ENCODE data around the gene GNB1L. TPM values are rescaled to one million over a fixed set of nuclear protein-coding genes. Genes with fewer than 3 reads are reported as not detected.

GNB1L gene
- total RNA-seq, 2 experiments from 2014 or later = 8.8 to 9.8 TPM

- CTCF ChIA-PET = interaction anchor here (0.9 to 1.6 kb wide), 5 partner anchors 8 to 167 kb away, joined by 3 to 8 read pairs (median 4); no protein-coding TSS in a partner anchor
- peaks cover 50% of the 10 kb centered on the region for H3K4me1 Mint-ChIP-seq (ENCODE audit: low read depth)
- H3K36me3 Mint-ChIP-seq (ENCODE audit: low read depth) = peaks cover 3% of the 10 kb centered on the region
- no peak overlapping the region for H3K27ac Mint-ChIP-seq
- no peak overlapping the region for H3K4me3 Mint-ChIP-seq
- intact Hi-C loops (cut with micrococcal nuclease) = no loop called here
- H3K9me3 Mint-ChIP-seq = no peaks in the 10 kb centered on the region
- H3K27me3 Mint-ChIP-seq (ENCODE audit: low read depth) = no peaks in the 10 kb centered on the region
- DNase-seq = peak; percentile 55
Measured at GRCh38 chr22:19896665-19897355, 42.1 kb upstream of the GNB1L start.

GRCh38 chr22:19895160-19895849 is 40.6 kb upstream of the GNB1L start:
- Mint-ChIP-seq H3K27ac (no peak overlapping the region), H3K27me3 (ENCODE audit: low read depth) (no peaks in the 10 kb centered on the region), H3K36me3 (ENCODE audit: low read depth) (peaks cover 3% of the 10 kb centered on the region), H3K9me3 (no peaks in the 10 kb centered on the region), H3K4me3 (no peak overlapping the region), H3K4me1 (ENCODE audit: low read depth) (peaks cover 65% of the 10 kb centered on the region)
- CTCF ChIA-PET = interaction anchor here (1.3 kb wide), 1 partner anchor 165 kb away, joined by 3 read pairs; no protein-coding TSS in a partner anchor
- DNase-seq = no peak
- intact Hi-C loops (cut with micrococcal nuclease) = no loop called here

GRCh38 chr22:19893363-19893762 is 38.7 kb upstream of the GNB1L start:
- no peak for DNase-seq
- intact Hi-C loops (cut with micrococcal nuclease) = loop anchor here (2.0 to 5.0 kb wide), 3 partner anchors 17 to 286 kb away; no protein-coding TSS in a partner anchor
- Mint-ChIP-seq H3K9me3 (no peaks in the 10 kb centered on the region), H3K4me3 (no peak overlapping the region), H3K27ac (peak overlapping the region; percentile 1), H3K4me1 (ENCODE audit: low read depth) (peaks cover 72% of the 10 kb centered on the region), H3K27me3 (ENCODE audit: low read depth) (no peaks in the 10 kb centered on the region), H3K36me3 (ENCODE audit: low read depth) (peaks cover 2% of the 10 kb centered on the region)
- CTCF ChIA-PET = interaction anchor here (1.7 kb wide), 1 partner anchor 18 kb away, joined by 5 read pairs; no protein-coding TSS in a partner anchor

- Mint-ChIP-seq H3K4me1 (ENCODE audit: low read depth) (peaks cover 75% of the 10 kb centered on the region), H3K4me3 (no peak overlapping the region), H3K9me3 (no peaks in the 10 kb centered on the region), H3K27ac (peak overlapping the region; percentile 95), H3K27me3 (ENCODE audit: low read depth) (no peaks in the 10 kb centered on the region), H3K36me3 (ENCODE audit: low read depth) (peaks cover 2% of the 10 kb centered on the region)
- DNase-seq = no peak
- intact Hi-C loops (cut with micrococcal nuclease) = loop anchor here (1.0 to 5.0 kb wide), 4 partner anchors 18 to 414 kb away; partner anchors contain the start of genes CDC45 and UFD1
- CTCF ChIA-PET = interaction anchor here (1.1 to 3.3 kb wide), 3 partner anchors 18 to 162 kb away, joined by 3 to 15 read pairs (median 5); no protein-coding TSS in a partner anchor
Measured at GRCh38 chr22:19892925-19893324, 38.3 kb upstream of the GNB1L start.

- CTCF ChIA-PET = interaction anchor here (1.1 to 3.3 kb wide), 4 partner anchors 19 to 161 kb away, joined by 3 to 15 read pairs (median 6); no protein-coding TSS in a partner anchor
- no peaks in the 10 kb centered on the region for H3K27me3 Mint-ChIP-seq (ENCODE audit: low read depth)
- H3K4me1 Mint-ChIP-seq (ENCODE audit: low read depth) = peaks cover 79% of the 10 kb centered on the region
- no peaks in the 10 kb centered on the region for H3K9me3 Mint-ChIP-seq
- intact Hi-C loops (cut with micrococcal nuclease) = loop anchor here (1.0 to 5.0 kb wide), 4 partner anchors 18 to 413 kb away; partner anchors contain the start of genes CDC45 and UFD1
- H3K36me3 Mint-ChIP-seq (ENCODE audit: low read depth) = peaks cover under 1% of the 10 kb centered on the region
- DNase-seq = peak; percentile 84
- H3K4me3 Mint-ChIP-seq = peak overlapping the region; percentile 74
- H3K27ac Mint-ChIP-seq = peak overlapping the region; percentile 95
Measured at GRCh38 chr22:19892257-19892879, 37.7 kb upstream of the GNB1L start.

- CTCF ChIA-PET = interaction anchor here (0.9 to 3.3 kb wide), 7 partner anchors 10 to 161 kb away, joined by 3 to 15 read pairs (median 5); no protein-coding TSS in a partner anchor
- Mint-ChIP-seq H3K4me1 (ENCODE audit: low read depth) (peaks cover 80% of the 10 kb centered on the region), H3K9me3 (no peaks in the 10 kb centered on the region), H3K27ac (peak overlapping the region; percentile 95), H3K4me3 (peak overlapping the region; percentile 74), H3K27me3 (ENCODE audit: low read depth) (no peaks in the 10 kb centered on the region), H3K36me3 (ENCODE audit: low read depth) (no peaks in the 10 kb centered on the region)
- intact Hi-C loops (cut with micrococcal nuclease) = loop anchor here (1.0 to 5.0 kb wide), 7 partner anchors 19 to 412 kb away; partner anchors contain the start of genes CDC45, RANBP1, TRMT2A and UFD1
- DNase-seq = peak; percentile 95
Measured at GRCh38 chr22:19891317-19892256, 36.9 kb upstream of the GNB1L start.

- no peak for DNase-seq
- H3K27me3 Mint-ChIP-seq (ENCODE audit: low read depth) = no peaks in the 10 kb centered on the region
- no peaks in the 10 kb centered on the region for H3K9me3 Mint-ChIP-seq
- H3K4me3 Mint-ChIP-seq = peak overlapping the region; percentile 74
- CTCF ChIA-PET = interaction anchor here (0.7 to 3.3 kb wide), 9 partner anchors 11 to 173 kb away, joined by 3 to 15 read pairs (median 3); no protein-coding TSS in a partner anchor
- intact Hi-C loops (cut with micrococcal nuclease) = loop anchor here (1.0 to 5.0 kb wide), 6 partner anchors 35 to 283 kb away; partner anchors contain the start of genes RANBP1 and TRMT2A
- H3K27ac Mint-ChIP-seq = peak overlapping the region; percentile 95
- H3K36me3 Mint-ChIP-seq (ENCODE audit: low read depth) = no peaks in the 10 kb centered on the region
- H3K4me1 Mint-ChIP-seq (ENCODE audit: low read depth) = peaks cover 80% of the 10 kb centered on the region
Measured at GRCh38 chr22:19890502-19891316, 36.0 kb upstream of the GNB1L start.

- H3K4me1 Mint-ChIP-seq (ENCODE audit: low read depth) = peaks cover 81% of the 10 kb centered on the region
- no peaks in the 10 kb centered on the region for H3K27me3 Mint-ChIP-seq (ENCODE audit: low read depth)
- peak; percentile 89 for DNase-seq
Measured at GRCh38 chr22:19889951-19890350, 35.3 kb upstream of the GNB1L start.

GRCh38 chr22:19888131-19888746 is 33.6 kb upstream of the GNB1L start:
- DNase-seq = no peak
- Mint-ChIP-seq H3K27ac (peak overlapping the region; percentile 75), H3K27me3 (ENCODE audit: low read depth) (no peaks in the 10 kb centered on the region), H3K9me3 (no peaks in the 10 kb centered on the region), H3K36me3 (ENCODE audit: low read depth) (no peaks in the 10 kb centered on the region), H3K4me1 (ENCODE audit: low read depth) (peaks cover 73% of the 10 kb centered on the region), H3K4me3 (no peak overlapping the region)
- CTCF ChIA-PET = interaction anchor here (3.4 kb wide), 1 partner anchor 158 kb away, joined by 14 read pairs; no protein-coding TSS in a partner anchor
- intact Hi-C loops (cut with micrococcal nuclease) = no loop called here

More at GRCh38 chr22:19889951-19890350, 35.3 kb upstream of the GNB1L start:
- intact Hi-C loops (cut with micrococcal nuclease) = loop anchor here (1.0 to 5.0 kb wide), 4 partner anchors 134 to 283 kb away; partner anchors contain the start of genes RANBP1 and TRMT2A
- no peaks in the 10 kb centered on the region for H3K36me3 Mint-ChIP-seq (ENCODE audit: low read depth)
- peak overlapping the region; percentile 20 for H3K4me3 Mint-ChIP-seq
- peak overlapping the region; percentile 86 for H3K27ac Mint-ChIP-seq
- no peaks in the 10 kb centered on the region for H3K9me3 Mint-ChIP-seq
- CTCF ChIA-PET = interaction anchor here (0.6 to 3.3 kb wide), 10 partner anchors 12 to 173 kb away, joined by 3 to 15 read pairs (median 3); no protein-coding TSS in a partner anchor
